Stimulated activated CD4-positive, alpha-beta T cell treated with anti-CD3 and anti-CD28 coated beads, Interleukin-2, amount 100 ng/mL, for 24 hours (primary cell): ENCODE measurements around the gene MARCHF10.
A peak's percentile ranks its signal among the peaks of the same experiment; 100 is the strongest.
"Not testable (repeated sequence)": the region's sequence is repeated elsewhere in the genome, so short reads cannot be mapped to it uniquely, and the experiment has no call there.

Experiments used
- DNase-seq, 2 donors: peaks; one replicate each; pipeline ENCODE4 v3.0.0-alpha.2; 2020

MARCHF10 gene

GRCh38 chr17:62693616-62694409 is 114.3 kb downstream of the MARCHF10 start:
- no peak for DNase-seq

- peak in 1 of 2 donors; percentile 32 for DNase-seq
Observed at GRCh38 chr17:62692721-62693431, 115.2 kb downstream of the MARCHF10 start.

- no peak for DNase-seq
Observed at GRCh38 chr17:62692159-62692651, 115.9 kb downstream of the MARCHF10 start.

- not testable (repeated sequence) for DNase-seq
Observed at GRCh38 chr17:62691589-62691915, 116.6 kb downstream of the MARCHF10 start.

- no peak for DNase-seq
Observed at GRCh38 chr17:62690168-62690897, 117.8 kb downstream of the MARCHF10 start.

GRCh38 chr17:62689441-62690167 is 118.5 kb downstream of the MARCHF10 start:
- no peak for DNase-seq

- DNase-seq: no peak
Observed at GRCh38 chr17:62688398-62689160, 119.5 kb downstream of the MARCHF10 start.

GRCh38 chr17:62687997-62688396 is 120.1 kb downstream of the MARCHF10 start:
- no peak for DNase-seq

GRCh38 chr17:62684179-62684578 is 123.9 kb downstream of the MARCHF10 start:
- DNase-seq: no peak

- no peak for DNase-seq
Observed at GRCh38 chr17:62681939-62682381, 126.2 kb downstream of the MARCHF10 start.

- DNase-seq: no peak
Observed at GRCh38 chr17:62681061-62681938, 126.8 kb downstream of the MARCHF10 start.

GRCh38 chr17:62680541-62681052 is 127.5 kb downstream of the MARCHF10 start:
- no peak for DNase-seq

GRCh38 chr17:62679866-62680377 is 128.2 kb downstream of the MARCHF10 start:
- no peak for DNase-seq

GRCh38 chr17:62678214-62678919 is 129.7 kb downstream of the MARCHF10 start:
- no peak for DNase-seq

- no peak for DNase-seq
Observed at GRCh38 chr17:62676952-62677596, 131.0 kb downstream of the MARCHF10 start.

- DNase-seq: no peak
Observed at GRCh38 chr17:62676231-62676943, 131.7 kb downstream of the MARCHF10 start.

- DNase-seq: no peak
Observed at GRCh38 chr17:62675701-62676100, 132.4 kb downstream of the MARCHF10 start.

- DNase-seq: no peak
Observed at GRCh38 chr17:62675260-62675659, 132.9 kb downstream of the MARCHF10 start.
